B cell (primary cell): Measurements from ENCODE around the gene KCNS1. TPM values are rescaled to one million over a fixed set of nuclear protein-coding genes. Genes with fewer than 3 reads are reported as not detected.

ENCODE experiments used
- ATAC-seq: fragments of 200-7000 bp; cut with Tn5 transposase; one replicate; pipeline ENCODE4 v1.10.0; 2021; ENCODE audit warnings: low read depth, mild to moderate bottlenecking, moderate number of reproducible peaks, moderate library complexity
- CTCF ChIA-PET: fragments of 350-600 bp; sonication (Branson Sonifier 250); formaldehyde crosslinking; loops from one replicate; lab custom pipeline; 2021; ENCODE audit warnings: antibody characterized with exemption, inconsistent platforms; lab: Charles Lee
- POLR2A ChIA-PET: fragments of 350-600 bp; sonication (Branson Sonifier 250); formaldehyde crosslinking; loops from one replicate; lab custom pipeline; 2021; ENCODE audit warnings: antibody characterized with exemption; lab: Charles Lee
- DNase-seq: peaks from one replicate; pipeline ENCODE4 v3.0.0; 2013
- H2AFZ ChIP-seq: 2 replicates; pipeline ENCODE4 v1.6.1; 2012; ENCODE audit warnings: mild to moderate bottlenecking, low read depth, low read length; ENCODE audit not compliant: insufficient read depth, poor library complexity, severe bottlenecking
- H3K27ac ChIP-seq, 2 donors: 1 replicate in 1 of 2; 2 replicates in 1 of 2; pipeline ENCODE4 v1.5.1; 2012 to 2013; ENCODE audit warnings: low read length in 2 of 2, mild to moderate bottlenecking in 2 of 2, moderate library complexity in 1 of 2
- H3K27me3 ChIP-seq, 4 experiments: fragments of 200-600 bp in 1 of 4; sonication (generic) in 1 of 4; replicated peaks in 1 of 4; 1 replicate in 2 of 4; 2 replicates in 2 of 4; pipeline versions ENCODE4 v1.6.1 to v1.7.0; 2013 to 2016; ENCODE audit warnings: low read length in 3 of 4, mild to moderate bottlenecking in 2 of 4, mixed read lengths in 1 of 4, moderate library complexity in 1 of 4; ENCODE audit not compliant: insufficient read depth in 4 of 4, control insufficient read depth in 3 of 4; ENCODE audit errors: control extremely low read depth in 1 of 4
- H3K36me3 ChIP-seq, 2 experiments: replicated peaks in 1 of 2; 1 replicate in 1 of 2; 2 replicates in 1 of 2; pipeline versions ENCODE4 v1.6.1 to v1.7.1; 2013; ENCODE audit warnings: low read length in 1 of 2; ENCODE audit not compliant: insufficient read depth in 2 of 2, control insufficient read depth in 1 of 2; ENCODE audit errors: control extremely low read depth in 1 of 2, extremely low read depth in 1 of 2
- H3K4me1 ChIP-seq, 2 donors: fragments of 200-600 bp in 1 of 2; sonication (generic) in 1 of 2; 1 replicate in 1 of 2; 2 replicates in 1 of 2; pipeline versions ENCODE4 v1.5.1 to v1.6.1; 2013 to 2017; ENCODE audit warnings: low read length in 2 of 2; ENCODE audit not compliant: control insufficient read depth in 2 of 2, insufficient read depth in 2 of 2
- H3K4me2 ChIP-seq: replicated peaks from 2 replicates; pipeline ENCODE3; 2012; ENCODE audit warnings: mild to moderate bottlenecking, low read depth, low read length; ENCODE audit not compliant: poor library complexity, severe bottlenecking
- H3K4me3 ChIP-seq, 5 experiments: fragments of 200-600 bp in 1 of 5; sonication (generic) in 1 of 5; 1 replicate in 3 of 5; 2 replicates in 2 of 5; pipeline versions ENCODE4 v1.5.1 to v1.7.0; 2011 to 2016; ENCODE audit warnings: low read length in 4 of 5, mild to moderate bottlenecking in 4 of 5, low read depth in 2 of 5, control low read depth in 1 of 5, moderate library complexity in 1 of 5; ENCODE audit not compliant: insufficient read depth in 1 of 5; ENCODE audit errors: control extremely low read depth in 1 of 5, extremely low read depth in 1 of 5
- H3K79me2 ChIP-seq: fragments of 200-600 bp; sonication (generic); one replicate; pipeline ENCODE4 v1.6.0; 2016; ENCODE audit warnings: low read length; ENCODE audit not compliant: control insufficient read depth, insufficient read depth
- H3K9ac ChIP-seq: fragments of 200-600 bp; sonication (generic); 2 replicates; pipeline ENCODE4 v1.6.1; 2017; ENCODE audit warnings: mild to moderate bottlenecking, low read length, moderate library complexity
- H3K9me3 ChIP-seq, 3 donors: one replicate each; pipeline versions ENCODE4 v1.6.1 to v1.7.1; 2013; ENCODE audit warnings: low read length in 2 of 3; ENCODE audit not compliant: control insufficient read depth in 2 of 3, insufficient read depth in 1 of 3; ENCODE audit errors: control extremely low read depth in 1 of 3
- H4K20me1 ChIP-seq: 2 replicates; pipeline ENCODE4 v1.6.0; 2012; ENCODE audit warnings: mild to moderate bottlenecking, low read length; ENCODE audit not compliant: insufficient read depth, control insufficient read depth, poor library complexity, severe bottlenecking
- H3K27ac Mint-ChIP-seq: one replicate; pipeline ENCODE4 v1.8.0; 2021; ENCODE audit warnings: mixed read lengths
- H3K27me3 Mint-ChIP-seq: one replicate; pipeline ENCODE4 v1.8.0; 2021; ENCODE audit warnings: mixed read lengths
- H3K4me1 Mint-ChIP-seq: one replicate; pipeline ENCODE4 v1.8.0; 2021; ENCODE audit warnings: mixed read lengths
- H3K4me3 Mint-ChIP-seq: one replicate; pipeline ENCODE4 v1.8.0; 2021; ENCODE audit warnings: mixed read lengths
- H3K9me3 Mint-ChIP-seq: one replicate; pipeline ENCODE4 v1.8.0; 2022; ENCODE audit warnings: mixed read lengths; ENCODE audit not compliant: insufficient read depth
- CTCF ChIP-seq: fragments of 200-600 bp; IDR thresholded peaks from one replicate; pipeline ENCODE4 v1.8.0; 2022; ENCODE audit warnings: antibody characterized with exemption, mild to moderate bottlenecking
- EZH2 ChIP-seq: IDR thresholded peaks from 2 replicates; pipeline ENCODE4 v1.6.1; 2012; ENCODE audit warnings: borderline replicate concordance, low read depth, mild to moderate bottlenecking, moderate library complexity, low read length; ENCODE audit not compliant: insufficient read depth, poor library complexity, severe bottlenecking
- WGBS: methylation state at CpG from one replicate; pipeline ENCODE4 v1.1.5; 2013; ENCODE audit warnings: missing lambda C conversion rate; ENCODE audit not compliant: insufficient coverage; 5-methylcytosine and 5-hydroxymethylcytosine counted together
- intact Hi-C: fragments of 100-400 bp; cut with micrococcal nuclease; formaldehyde crosslinking; loops from one replicate; pipeline ENCODE4 v1.10.0; 2022
- polyA plus RNA-seq: library from polyadenylated mRNA; depleted of rRNA; stranded (reverse); fragments of >200 nt; gene quantifications from 2 replicates; pipeline ENCODE4 v1.2.3, GENCODE V29; 2012
- total RNA-seq, 2 donors: library from RNA; stranded (reverse); fragments of 120-200 nt in 1 of 2; gene quantifications; 1 replicate in 1 of 2; 2 replicates in 1 of 2; pipeline versions ENCODE4 v1.2.3 to v1.2.4, GENCODE V29; 2013 to 2022

The KCNS1 gene
- total and polyA plus RNA-seq, 2 donors (not counting 1 experiment from before 2014, with no cell fraction given): 0.04 TPM; not detected in 1

- H4K20me1 ChIP-seq: no peaks in the 10 kb centered on the region
- H3K27me3 ChIP-seq: peaks cover 0 to 57% (median 31%) of the 10 kb centered on the region in 4 experiments
- H3K4me2 ChIP-seq: peak overlapping the region; percentile 59
- ChIA-PET CTCF (interaction anchor here (2.4 kb wide), 1 partner anchor 57 kb away, joined by 8 read pairs; no protein-coding TSS in a partner anchor), POLR2A (no interaction called here)
- H3K4me1 Mint-ChIP-seq: peaks cover 15% of the 10 kb centered on the region
- no peaks in the 10 kb centered on the region for H3K36me3 ChIP-seq
- TF ChIP-seq CTCF (no peak), EZH2 (no peak)
- intact Hi-C loops: no loop called here
- DNase-seq (no peak), ATAC-seq (no peak)
- H3K9me3 Mint-ChIP-seq: no peaks in the 10 kb centered on the region
- H3K4me1 ChIP-seq: peaks cover 15 to 22% of the 10 kb centered on the region in 2 donors
- H3K27me3 Mint-ChIP-seq: peaks cover 57% of the 10 kb centered on the region
- H3K4me3 ChIP-seq: no peak overlapping the region
- H3K4me3 Mint-ChIP-seq: peak overlapping the region; percentile 35
- no peak overlapping the region for H3K27ac Mint-ChIP-seq
- 92% methylated on average over 5 of the region's 6 CpGs for WGBS
- no peaks in the 10 kb centered on the region for H3K79me2 ChIP-seq
- H3K9me3 ChIP-seq: peaks cover 0 to 8% (median 0%) of the 10 kb centered on the region in 3 donors
- H3K9ac ChIP-seq: no peak overlapping the region
- no peak overlapping the region for H3K27ac ChIP-seq
- H2AFZ ChIP-seq: peak overlapping the region; percentile 26
These were observed 465 bp upstream of the KCNS1 start for GRCh38 chr20:45101333-45101850.

DNA sequence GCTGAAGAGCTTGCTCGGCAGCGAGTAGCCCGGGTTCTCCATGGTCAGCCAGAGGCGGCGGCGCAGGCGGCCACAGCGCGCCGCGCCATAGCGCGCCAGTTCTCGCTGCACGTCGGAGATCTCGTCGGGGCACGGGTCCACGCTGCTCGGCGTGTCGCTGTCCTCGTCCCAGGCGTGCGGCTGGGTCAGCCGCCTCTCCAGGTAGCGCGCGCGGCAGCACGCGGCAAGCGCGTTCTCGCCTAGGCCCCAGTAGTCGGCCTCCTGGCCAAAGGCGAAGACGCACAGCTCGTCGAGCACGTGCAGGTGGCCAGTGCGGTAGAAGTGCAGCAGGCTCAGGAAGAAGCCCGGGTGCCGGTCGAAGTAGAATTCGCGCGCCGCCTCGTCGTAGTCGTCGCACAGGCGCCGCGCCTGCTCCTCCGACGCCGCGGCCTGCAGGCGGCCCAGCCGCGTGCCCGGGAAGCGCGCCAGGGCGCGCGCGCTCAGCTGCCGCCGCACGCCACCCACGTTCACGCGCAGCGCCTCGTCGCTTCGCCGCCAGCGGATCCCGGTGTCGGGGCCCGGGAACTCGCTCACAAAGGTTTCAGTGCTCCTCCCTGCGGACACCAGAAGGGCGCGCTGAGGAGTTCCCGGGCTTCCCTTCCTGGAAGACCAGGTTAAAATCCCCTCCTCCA is 2.7 kb downstream of the KCNS1 start:
- peak overlapping the region; percentile 83 for H3K4me3 Mint-ChIP-seq
- Histone ChIP-seq H3K27me3 (peaks cover 0 to 50% (median 31%) of the 10 kb centered on the region in 4 experiments), H3K27ac (no peak overlapping the region), H3K4me1 (peaks cover 22 to 23% of the 10 kb centered on the region in 2 donors), H4K20me1 (no peaks in the 10 kb centered on the region), H3K4me2 (peak overlapping the region; percentile 78), H3K9ac (peak overlapping the region; percentile 44), H3K9me3 (peaks cover 0 to 8% (median 0%) of the 10 kb centered on the region in 3 donors), H2AFZ (peak overlapping the region; percentile 5), H3K36me3 (no peaks in the 10 kb centered on the region), H3K79me2 (no peaks in the 10 kb centered on the region), H3K4me3 (peak overlapping the region in 3 of 5 experiments; percentile 33 to 41 (median 40))
- no peak for DNase-seq
- ATAC-seq: no peak
- TF ChIP-seq CTCF (no peak), EZH2 (no peak)
- H3K27me3 Mint-ChIP-seq: peaks cover 43% of the 10 kb centered on the region
- WGBS: 14% methylated on average over 87 of the region's 91 CpGs
- POLR2A ChIA-PET: no interaction called here
- CTCF ChIA-PET: interaction anchor here (1.0 to 7.5 kb wide), 11 partner anchors 8 to 673 kb away, joined by 3 to 134 read pairs (median 10); no protein-coding TSS in a partner anchor
- intact Hi-C loops: loop anchor here (5.0 kb wide), 1 partner anchor 351 kb away; the partner anchor contains the start of gene KCNK15
- no peak overlapping the region for H3K27ac Mint-ChIP-seq
- H3K9me3 Mint-ChIP-seq: no peaks in the 10 kb centered on the region
- peaks cover 18% of the 10 kb centered on the region for H3K4me1 Mint-ChIP-seq
